NOMO-1 treated with DMSO at 0.1 percent for 48 hours (cell line): ENCODE results near the gene PPP1R16B.
A peak's percentile ranks its signal among the peaks of the same experiment; 100 is the strongest.
"Not testable (repeated sequence)": the region's sequence is repeated elsewhere in the genome, so short reads cannot be mapped to it uniquely, and the experiment has no call there.

ENCODE experiments used
- DNase-seq: peaks from one replicate; lab custom pipeline; 2025; ENCODE audit not compliant: unreplicated experiment; lab: John Stamatoyannopoulos, UW

The PPP1R16B gene

DNA sequence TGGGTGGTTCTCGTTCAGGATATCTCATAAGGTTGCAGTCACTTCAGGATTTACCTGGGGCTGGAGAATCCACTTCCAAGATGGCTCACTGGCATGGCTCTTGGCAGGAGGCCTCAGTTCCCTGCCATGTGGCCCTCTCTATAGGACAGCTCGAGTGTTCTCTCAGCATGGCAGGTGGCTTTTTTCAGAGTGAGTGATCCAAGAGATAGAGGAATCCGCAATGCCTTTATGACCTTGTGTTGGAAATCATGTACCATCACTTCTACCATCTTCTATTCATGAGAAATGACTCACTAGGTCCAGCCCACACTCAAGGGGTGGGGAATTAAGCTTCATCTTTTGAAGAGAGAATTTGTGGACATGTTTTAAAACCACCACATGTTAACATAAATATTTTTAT lies 37.8 kb downstream of the PPP1R16B start:
- no peak for DNase-seq

DNA sequence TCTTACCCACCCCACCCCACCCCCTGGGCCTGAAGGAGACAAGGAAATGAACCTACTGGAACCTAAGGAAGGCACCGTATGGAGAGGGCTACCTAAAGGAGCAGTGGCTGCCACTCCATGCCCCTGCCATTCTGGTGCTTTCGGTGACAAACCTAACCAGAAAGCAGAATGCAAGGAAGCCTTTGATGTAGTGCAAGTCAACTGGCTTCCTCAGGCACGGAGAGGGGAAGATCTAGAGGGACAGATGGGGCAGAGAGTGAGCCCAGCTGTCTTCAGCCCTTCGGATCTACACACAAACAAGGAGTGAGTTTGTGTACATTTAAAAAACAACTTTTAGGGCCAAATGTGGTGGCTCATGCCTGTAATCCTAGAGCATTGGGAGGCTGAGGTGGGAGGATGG lies 39.5 kb downstream of the PPP1R16B start:
- DNase-seq, result no peak

- DNase-seq, result no peak
Measured at GRCh38 chr20:38847840-38848239, 42.3 kb downstream of the PPP1R16B start.

GRCh38 chr20:38853759-38854158 lies 48.3 kb downstream of the PPP1R16B start:
- no peak for DNase-seq

DNA sequence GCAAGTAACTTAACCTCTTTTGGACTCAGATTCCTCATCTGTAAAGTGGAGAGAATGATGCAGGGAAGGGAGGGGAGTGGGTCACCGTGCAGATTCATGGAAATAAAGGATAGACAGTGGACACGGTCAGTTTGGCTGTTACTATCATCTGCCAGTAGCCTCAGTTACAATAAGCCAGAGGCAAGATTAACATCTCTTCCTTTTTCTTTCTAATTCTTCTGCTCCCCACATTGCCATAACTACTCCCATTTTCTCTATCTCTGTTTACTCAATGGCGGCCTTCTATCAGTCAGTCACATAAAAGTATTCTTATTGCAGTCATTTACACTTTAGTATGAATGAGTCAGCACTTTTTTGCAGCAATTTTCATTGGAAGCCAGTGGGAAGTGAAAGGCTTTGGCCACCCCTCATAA lies 49.2 kb downstream of the PPP1R16B start:
- no peak for DNase-seq

DNA sequence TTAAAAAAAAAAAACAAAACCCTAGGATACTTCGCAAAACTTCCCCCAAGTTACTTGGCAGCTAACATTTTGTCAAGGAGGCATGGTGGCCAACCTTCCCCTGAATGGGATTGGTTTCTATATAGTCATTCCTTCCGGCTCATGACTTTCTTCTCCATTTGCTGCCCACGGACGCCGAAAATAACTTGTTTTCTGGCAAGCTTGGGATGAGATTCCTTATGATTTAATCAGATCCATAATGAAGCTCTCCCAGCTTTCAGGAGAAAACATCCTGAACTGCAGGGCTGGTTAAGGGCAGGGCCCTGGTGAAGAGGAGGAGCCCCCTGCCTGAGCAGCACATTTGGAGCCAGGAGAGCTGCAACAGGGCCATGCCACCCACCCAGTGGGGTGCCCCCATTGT lies 49.9 kb downstream of the PPP1R16B start:
- DNase-seq, result no peak

DNA sequence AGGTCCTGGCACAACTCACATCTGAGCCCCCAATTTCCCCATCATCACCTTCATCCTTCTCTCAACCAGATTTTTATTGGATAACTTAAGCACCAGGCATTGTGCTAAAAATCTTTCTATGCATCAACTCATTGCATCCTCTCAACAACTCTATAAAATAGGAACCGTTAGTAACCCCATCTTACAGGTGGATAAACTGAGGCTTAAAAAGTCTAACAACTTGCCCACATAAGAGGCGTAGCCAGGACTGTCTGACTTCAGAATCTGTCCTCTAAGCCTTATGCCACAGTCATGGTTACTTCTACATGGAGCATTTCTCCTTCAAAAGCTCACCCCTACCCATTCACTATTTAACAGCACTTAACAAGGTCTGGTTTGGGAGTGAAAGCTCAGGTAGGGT lies 51.1 kb downstream of the PPP1R16B start:
- DNase-seq, result no peak

- no peak for DNase-seq
Measured at GRCh38 chr20:38857703-38858102, 52.2 kb downstream of the PPP1R16B start.

- peak; percentile 81 for DNase-seq
Measured at GRCh38 chr20:38859070-38859690, 53.7 kb downstream of the PPP1R16B start.

- DNase-seq, result not testable (repeated sequence)
Measured at GRCh38 chr20:38859857-38860256, 54.4 kb downstream of the PPP1R16B start.

- DNase-seq, result no peak
Measured at GRCh38 chr20:38861071-38861401, 55.5 kb downstream of the PPP1R16B start.

DNA sequence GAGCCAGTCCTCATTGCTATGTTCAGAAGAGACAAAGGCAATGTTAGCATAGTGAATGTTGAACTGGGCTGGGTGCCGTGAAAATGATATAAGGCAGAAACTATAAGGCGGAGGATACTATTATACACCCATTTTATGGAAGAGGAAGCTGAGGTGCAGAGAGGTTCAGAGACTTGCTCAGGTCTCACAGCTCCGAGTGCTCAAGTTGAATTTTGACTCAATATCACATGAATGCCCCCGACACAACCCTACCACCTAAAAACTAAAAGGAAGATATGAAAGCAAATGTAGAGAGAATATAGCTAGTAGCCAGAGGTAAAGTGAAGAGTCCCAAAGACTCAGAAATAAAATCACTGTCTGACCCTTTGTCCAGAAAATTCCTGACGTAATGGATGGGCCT lies 56.7 kb downstream of the PPP1R16B start:
- no peak for DNase-seq

DNA sequence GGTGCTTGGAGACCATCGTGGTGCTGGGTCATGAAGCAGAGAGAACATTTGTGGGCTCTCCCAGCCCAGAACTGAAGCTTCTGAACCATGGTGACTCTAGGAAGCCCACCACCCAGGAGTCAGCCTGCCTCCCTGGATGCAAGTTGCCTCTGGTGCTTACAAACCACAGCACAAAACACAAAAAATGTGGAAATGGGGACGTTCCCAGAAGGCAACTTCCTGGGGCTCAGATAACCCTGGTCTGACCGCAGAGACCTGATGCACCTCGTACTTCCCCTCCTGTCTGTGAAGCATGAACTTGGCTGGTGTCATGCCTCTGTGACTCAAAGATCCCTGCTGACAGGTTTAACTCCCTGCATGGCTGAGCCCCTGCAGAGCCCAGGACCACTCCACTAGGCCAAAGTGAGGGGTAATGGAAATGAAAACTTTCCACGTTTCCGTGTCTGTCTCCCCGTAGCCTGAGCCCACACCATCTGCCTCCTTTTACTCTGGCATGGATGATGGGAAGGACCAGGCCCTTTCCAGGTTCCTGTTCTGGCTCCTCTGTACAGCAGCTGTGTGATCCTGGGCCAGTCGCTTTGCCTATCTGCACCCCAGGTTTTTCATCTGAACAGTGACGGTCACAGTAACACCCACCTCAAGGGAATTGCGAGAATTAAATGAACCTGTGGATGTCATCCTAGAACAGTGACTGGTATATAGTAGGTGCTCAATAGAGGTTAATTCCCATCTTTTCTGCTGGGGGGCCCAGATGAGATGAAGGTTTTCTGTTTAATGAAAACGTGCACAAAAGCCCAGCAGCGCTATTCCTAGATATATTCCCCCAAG lies 57.7 kb downstream of the PPP1R16B start:
- peak; percentile 65 for DNase-seq

DNA sequence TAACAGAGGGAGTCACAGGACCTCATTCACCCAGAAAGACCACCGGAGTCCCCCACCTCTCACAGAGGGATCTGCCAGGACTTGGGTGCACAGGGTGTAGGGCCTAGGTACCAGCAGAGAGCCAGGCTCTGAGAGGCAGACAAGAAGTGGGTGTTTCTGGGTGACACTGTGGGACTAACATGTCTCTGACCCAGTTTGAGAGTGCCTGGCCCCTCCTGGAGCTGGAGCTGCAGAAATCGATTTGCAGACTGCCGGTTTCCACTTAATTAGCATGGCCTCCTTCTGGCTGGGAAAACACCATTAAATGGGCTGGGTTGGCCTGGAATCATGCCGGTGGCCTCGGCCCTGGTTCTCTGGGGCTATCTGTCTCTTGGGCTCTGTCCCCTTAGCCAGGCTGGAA lies 59.2 kb downstream of the PPP1R16B start:
- no peak for DNase-seq

DNA sequence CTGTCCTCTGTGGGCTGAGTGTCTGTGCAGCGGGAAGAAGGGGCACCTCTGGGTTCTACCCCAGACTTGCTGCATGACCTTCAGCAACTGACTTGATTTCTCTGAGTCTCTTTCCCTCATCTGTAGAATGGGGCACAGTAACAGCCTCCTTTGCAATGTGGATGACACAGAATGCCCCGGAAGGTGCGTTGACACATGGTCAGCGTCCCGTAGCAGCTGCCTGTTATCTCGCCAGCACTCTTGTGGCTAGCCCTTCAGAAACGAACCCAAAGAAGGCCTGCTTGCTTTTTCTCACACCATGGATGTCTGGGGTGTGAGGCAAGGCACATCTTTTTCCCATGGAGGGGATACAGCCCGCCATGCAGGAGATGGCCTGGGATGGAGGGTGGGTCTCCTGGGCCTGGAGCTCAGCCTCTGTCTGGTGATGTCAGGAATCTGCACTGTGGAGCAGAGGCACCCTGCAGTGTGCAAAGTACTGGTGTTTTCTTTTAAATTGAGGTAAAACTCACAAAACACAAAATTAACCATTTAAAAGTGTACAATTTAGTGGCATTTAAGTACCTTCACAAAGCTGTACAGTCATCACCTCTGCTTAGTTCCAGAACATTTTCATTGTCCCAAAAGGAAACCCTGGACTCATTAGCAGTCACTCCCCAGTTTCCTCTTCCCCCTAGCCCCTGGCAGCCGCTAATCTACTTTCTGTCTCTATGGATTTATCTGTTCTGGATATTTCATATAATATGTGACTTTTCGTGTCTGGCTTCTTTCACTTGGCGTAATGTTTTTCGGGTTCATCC lies 61.0 kb downstream of the PPP1R16B start:
- no peak for DNase-seq

DNA sequence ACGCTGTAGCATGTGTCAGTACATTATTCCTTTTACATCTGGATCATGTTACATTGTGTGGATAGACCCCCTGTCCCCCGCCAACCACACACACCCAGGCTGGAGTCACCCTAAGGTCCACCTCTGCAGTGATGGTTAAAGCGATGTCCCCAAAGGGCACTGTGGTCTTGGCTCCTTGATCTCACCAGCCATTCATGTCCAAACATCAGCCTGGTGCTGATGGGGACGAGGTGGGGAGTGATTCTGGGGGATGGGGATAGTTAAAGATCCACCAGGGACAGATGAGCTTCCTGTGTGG lies 61.5 kb downstream of the PPP1R16B start:
- DNase-seq, result no peak

DNA sequence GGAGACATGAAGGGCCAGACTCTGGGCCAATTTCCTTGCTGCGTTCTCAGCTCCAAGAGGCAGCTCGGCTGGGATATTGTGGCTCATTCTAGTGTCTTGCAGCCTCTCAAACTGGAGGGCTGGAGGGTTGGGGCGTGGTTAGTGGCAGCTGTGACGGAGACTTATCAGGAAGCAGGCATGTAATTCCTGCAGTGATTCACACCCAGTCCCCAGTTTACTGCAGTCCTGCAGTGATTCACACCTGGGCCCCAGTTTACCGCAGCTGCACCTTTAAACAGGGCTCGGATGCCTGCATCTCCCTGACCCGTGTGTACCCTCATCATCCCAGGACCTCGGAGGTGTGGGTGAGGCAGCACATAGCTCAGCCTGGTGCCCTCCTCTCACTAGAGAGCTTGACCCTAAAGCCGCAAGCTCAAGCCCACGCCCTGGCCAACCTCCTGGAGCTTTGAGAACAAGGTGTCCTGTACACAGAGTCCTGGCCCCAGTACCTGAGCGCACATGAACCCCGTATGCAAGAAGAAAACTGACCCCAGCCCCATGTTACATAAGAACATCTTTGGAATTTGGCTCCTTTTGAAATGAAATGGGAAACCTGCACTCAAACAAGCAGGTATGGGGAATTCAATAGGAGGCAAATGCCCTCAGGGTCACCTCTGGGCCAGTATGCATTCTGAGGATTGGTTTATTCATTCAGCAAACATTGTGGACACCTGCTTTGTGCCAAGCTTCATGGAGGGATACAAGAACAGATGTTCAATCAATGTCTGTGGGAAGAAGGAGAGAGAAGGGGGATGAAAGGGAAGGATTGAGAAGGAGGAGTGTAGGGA lies 65.4 kb downstream of the PPP1R16B start:
- no peak for DNase-seq

DNA sequence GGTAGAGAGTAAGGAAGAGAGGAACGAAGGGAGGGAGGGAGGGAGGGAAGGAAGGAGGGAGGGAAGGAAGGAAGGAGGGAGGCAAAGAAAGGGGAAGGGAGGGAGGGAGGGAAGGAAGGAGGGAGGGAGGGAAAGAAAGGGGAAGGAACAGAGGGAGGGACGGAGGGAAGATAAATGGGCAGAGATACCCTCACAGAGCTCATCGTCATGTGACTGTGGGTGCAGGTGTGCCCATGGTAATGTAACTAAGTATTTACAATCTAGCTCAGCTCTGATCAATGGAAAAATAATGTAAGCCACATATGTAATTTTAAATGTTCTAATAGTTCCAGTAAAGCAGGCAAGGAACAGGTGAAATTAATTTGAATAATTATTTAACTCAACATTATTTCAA lies 66.1 kb downstream of the PPP1R16B start:
- DNase-seq, result no peak

DNA sequence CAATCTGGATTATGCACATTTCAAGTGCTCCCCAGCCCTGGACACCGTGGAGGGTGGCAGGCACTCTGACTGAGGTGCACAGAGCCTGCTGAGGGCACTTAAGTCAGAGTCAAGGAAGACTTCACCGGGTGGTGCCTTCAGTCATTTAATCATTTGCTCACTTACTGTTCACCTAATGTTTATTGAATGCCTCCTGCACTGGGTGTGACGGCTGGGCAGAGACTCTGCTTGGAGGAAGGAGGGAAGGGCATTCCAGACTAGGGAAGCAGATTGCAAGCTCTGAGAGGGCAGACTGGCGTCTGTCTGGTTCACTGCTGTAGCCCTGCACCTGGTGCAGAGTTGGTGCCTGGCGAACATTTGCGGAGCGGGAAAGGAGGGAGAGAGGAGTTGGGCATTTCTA lies 66.5 kb downstream of the PPP1R16B start:
- no peak for DNase-seq

DNA sequence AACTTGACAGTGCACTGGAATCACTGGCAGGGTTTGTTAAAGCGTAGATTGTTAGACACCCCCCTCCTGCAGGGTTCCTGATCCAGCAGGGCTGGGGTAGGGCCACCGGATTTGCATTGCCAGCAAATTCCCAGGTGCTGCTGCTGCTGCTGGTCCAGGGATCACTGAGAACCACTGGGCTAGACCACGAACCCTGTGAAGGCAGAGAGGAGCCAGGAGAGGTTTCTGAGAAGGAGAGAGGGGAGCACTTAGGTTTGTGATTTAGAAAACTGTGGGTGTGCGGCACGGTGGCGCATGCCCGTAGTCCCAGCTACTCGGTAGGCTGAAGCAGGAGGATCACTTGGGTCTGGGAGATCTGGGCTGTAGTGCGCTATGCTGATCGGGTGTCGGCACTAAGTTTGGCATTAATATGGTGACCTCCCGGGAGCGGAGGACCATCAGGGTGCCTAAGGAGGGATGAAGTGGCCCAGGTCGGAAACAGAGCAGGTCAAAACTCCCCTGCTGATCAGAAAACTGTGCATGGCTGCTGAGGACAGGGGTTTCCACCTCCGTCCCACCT lies 67.1 kb downstream of the PPP1R16B start:
- DNase-seq, result no peak

GRCh38 chr20:38873050-38873581 lies 67.6 kb downstream of the PPP1R16B start:
- DNase-seq, result no peak
